Right cardiac atrium (tissue), 5 donors: ENCODE measurements around the gene FGB. TPM values are rescaled to one million over a fixed set of nuclear protein-coding genes. Genes with fewer than 3 reads are reported as not detected.

ENCODE experiments used
- ATAC-seq, 2 donors: fragments of 200-7000 bp; cut with Tn5 transposase; one replicate each; pipeline versions ENCODE4 v1.8.0 to v1.9.1; 2020; ENCODE audit warnings: moderate library complexity in 2 of 2, mild to moderate bottlenecking in 1 of 2
- DNase-seq, 3 donors: peaks; one replicate each; pipeline ENCODE4 v3.0.0-alpha.2; 2020
- H3K27ac ChIP-seq: one replicate; pipeline ENCODE4 v1.5.1; 2013; ENCODE audit warnings: mild to moderate bottlenecking, low read length, control low read depth, moderate library complexity
- H3K27me3 ChIP-seq: one replicate; pipeline ENCODE4 v1.6.1; 2013; ENCODE audit not compliant: control insufficient read depth, insufficient read depth
- H3K4me1 ChIP-seq: one replicate; pipeline ENCODE4 v1.6.1; 2013; ENCODE audit warnings: low read length; ENCODE audit not compliant: control insufficient read depth, insufficient read depth
- H3K4me3 ChIP-seq: one replicate; pipeline ENCODE4 v1.5.1; 2013; ENCODE audit warnings: low read length, control low read depth
- H3K9me3 ChIP-seq: one replicate; pipeline ENCODE4 v1.6.1; 2013; ENCODE audit warnings: low read length; ENCODE audit not compliant: control insufficient read depth
- whole genome bisulfite sequencing: extraction: QIAGEN DNeasy Blood & Tissue Kit; methylation state at CpG from one replicate; pipeline ENCODE4 v1.1.7; 2013; 5-methylcytosine and 5-hydroxymethylcytosine counted together
- intact Hi-C, 4 donors: fragments of 100-400 bp; cut with DNase I; formaldehyde crosslinking; loops; one replicate each; pipeline versions ENCODE4 v1.11.0 to v1.14.0; 2022 to 2023
- polyA plus RNA-seq: library from polyadenylated mRNA; stranded (reverse); fragments of 200-250 nt; gene quantifications from one replicate; pipeline ENCODE4 v1.2.3, GENCODE V29; 2013
- total RNA-seq, 4 donors: library from RNA; stranded (reverse); fragmentation: NEBNext Ultra II Directional; extraction: Animal tissue kit (Norgen Biotek cat#: 25700); gene quantifications; one replicate each; pipeline ENCODE4 v1.2.1, GENCODE V29; 2021
- donor health status: healthy with polysubstance abuse.
- donor health status: DM: no; HTN: yes; CAD: no.
- donor health status: DM: no; HTN: no; CAD: no.
- donor health status: DM: no; HTN: yes; CAD: no; lungs with severe emphysema.
- donor health status: DM: yes; HTN: yes; CAD: no.

Gene FGB
- total and polyA plus RNA-seq, 5 donors, result 0.38 to 1.8 TPM; not detected in 3

DNA sequence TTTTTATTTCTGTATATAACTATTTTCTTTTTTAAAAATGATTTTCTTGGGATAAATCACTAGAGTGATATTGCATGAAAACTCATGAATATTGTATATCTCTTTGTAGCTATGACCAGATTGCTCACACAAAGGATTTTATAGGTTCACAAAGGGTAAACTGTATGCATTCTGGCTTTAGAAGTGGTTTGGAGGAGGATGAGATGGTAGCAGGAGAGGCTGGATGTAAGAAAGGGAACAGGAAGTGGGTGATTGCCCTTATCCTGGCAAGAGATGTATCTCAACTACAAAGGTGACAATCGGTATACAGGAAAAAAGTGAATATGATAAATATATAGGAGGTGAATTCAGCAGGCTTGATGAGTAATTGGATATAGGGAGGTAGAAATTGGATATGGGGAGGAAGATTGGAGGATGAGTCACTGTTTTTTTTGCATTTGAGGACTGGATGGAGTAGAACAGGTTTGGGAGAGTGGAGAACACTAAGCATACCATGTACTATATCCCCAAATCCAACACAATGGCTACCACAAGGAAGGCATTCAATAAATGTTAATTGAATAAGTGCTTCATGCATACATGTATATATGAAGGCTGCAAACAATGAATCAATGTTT lies 39.7 kb downstream of the FGB start:
- Histone ChIP-seq H3K27ac (no peak overlapping the region), H3K27me3 (no peaks in the 10 kb centered on the region), H3K4me1 (no peaks in the 10 kb centered on the region), H3K9me3 (no peaks in the 10 kb centered on the region), H3K4me3 (no peak overlapping the region)
- DNase-seq (no peak), ATAC-seq (no peak)
- 49% methylated on average over 1 of the region's 1 CpG for WGBS
- intact Hi-C loops, result no loop called here

DNA sequence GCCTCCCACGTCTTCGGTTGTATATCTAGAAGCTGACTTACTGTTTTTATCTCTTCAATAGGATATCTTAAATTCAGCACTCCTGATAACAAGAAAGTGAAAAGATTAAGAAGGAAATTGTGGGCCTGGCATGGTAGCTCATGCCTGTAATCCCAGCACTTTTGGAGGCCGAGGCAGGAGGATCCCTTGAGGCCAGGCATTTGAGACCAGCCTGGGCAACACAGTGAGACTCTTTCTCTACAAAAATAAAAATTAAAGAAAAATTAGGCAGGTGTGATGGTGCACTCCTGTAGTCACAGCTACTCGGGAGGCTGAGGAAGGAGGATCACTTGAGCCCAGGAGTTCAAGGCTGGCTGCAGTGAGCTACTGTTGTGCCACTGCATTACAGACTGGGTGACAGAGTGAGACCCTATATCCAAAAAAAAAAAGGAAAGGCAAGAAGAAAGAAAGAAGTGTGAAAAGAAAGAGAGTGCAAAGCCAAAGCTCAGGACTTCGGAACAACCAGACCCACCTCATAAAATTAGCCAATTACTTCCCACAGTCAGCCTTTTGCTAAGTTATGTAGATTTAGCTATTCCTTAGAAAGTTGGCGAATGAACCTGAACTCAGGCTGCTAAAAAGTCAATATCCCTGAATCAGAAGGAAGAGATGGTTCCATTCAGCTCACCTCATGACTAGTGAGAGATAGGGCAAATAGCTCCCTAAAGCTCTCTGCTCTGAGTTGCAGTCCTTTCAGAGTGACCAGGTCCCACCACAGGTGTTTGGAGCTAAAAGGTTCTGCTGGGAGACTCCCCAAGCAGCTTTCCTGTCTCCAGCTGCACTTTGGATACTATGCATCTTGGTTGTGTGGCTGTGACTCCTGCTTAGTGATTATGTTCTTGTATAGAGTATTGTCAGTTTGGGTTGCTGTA lies 40.5 kb downstream of the FGB start:
- WGBS, result 83% methylated on average over 6 of the region's 6 CpGs
- DNase-seq (no peak), ATAC-seq (no peak)
- Histone ChIP-seq H3K4me3 (no peak overlapping the region), H3K27me3 (peaks cover under 1% of the 10 kb centered on the region), H3K9me3 (no peaks in the 10 kb centered on the region), H3K4me1 (no peaks in the 10 kb centered on the region), H3K27ac (no peak overlapping the region)
- intact Hi-C loops, result no loop called here

DNA sequence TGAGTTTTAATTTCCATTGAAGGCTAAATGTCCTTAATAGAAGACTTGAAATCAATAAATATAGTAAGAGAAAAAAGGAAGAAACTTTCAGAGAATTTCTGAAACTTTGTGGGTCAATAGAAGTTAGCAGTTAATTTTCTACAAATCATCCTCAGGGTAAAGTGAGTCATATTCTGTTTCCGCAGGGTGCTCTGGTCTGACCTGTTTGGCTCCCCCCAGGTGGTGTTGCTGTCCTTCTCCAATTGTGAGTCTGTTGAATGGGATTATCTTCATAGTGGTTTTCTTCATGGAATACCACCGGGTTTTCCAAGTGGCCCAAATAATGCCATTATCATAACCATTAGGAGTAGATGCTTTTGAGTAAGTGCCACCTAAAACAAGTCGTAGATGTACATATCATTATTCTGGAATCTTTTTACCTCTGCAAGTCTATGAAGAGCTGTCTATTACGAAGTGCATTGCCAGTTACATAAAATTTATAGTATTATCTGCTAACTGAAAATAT lies 41.9 kb downstream of the FGB start:
- H3K9me3 ChIP-seq, result no peaks in the 10 kb centered on the region
- no peaks in the 10 kb centered on the region for H3K4me1 ChIP-seq
- DNase-seq, result no peak
- no peak overlapping the region for H3K4me3 ChIP-seq
- no peak for ATAC-seq
- peaks cover 4% of the 10 kb centered on the region for H3K27me3 ChIP-seq
- intact Hi-C loops, result no loop called here
- WGBS, result 80% methylated on average over 4 of the region's 4 CpGs
- H3K27ac ChIP-seq, result no peak overlapping the region

DNA sequence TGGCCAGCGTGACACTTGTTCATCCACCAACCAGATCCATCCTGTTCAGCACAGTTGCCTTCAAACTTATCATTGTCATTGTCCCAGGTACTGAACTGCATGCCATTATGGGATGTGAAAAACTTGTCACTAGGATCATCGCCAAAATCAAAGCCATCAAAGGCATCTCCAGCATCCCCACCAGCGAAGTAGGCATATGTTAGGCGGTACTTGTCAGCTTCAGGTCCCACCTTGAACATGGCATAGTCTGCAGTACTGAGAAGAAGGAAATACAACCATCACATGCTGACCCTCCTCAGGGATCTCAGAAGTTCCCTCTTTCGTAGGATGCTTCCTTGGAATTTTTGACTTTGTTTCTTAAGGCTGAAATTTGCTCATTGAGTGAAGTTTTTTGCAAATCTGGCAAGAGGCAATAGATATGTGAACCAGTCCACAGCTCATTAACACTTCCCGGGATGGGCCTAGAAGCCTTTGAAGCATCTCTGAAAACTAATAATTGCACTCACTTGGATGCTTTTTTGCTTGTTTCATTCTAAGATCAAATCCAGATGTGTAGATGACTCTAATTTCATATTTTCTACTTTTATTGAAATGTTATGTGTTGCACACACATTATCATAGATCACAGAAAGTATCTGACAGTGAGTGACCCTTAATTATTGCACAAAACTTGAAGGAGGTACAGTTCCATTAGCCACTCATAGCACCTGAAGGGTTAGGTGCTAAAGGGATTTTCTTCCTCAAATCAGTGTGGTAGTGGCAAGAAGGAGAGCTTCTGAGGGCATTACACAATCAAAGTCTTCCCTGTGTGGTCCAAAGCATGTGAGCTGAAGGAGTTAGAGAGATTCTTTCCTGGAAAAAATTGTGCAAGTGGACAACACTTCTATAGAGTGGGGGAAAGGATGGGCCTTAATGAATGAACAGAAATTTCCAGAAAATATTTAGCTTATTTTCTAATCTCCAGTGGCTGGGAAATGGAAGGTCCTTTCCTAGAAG lies 44.2 kb downstream of the FGB start:
- intact Hi-C loops, result no loop called here
- ATAC-seq (no peak), DNase-seq (no peak)
- Histone ChIP-seq H3K27me3 (peaks cover 4% of the 10 kb centered on the region), H3K27ac (no peak overlapping the region), H3K4me3 (no peak overlapping the region), H3K9me3 (no peaks in the 10 kb centered on the region), H3K4me1 (no peaks in the 10 kb centered on the region)
- 79% methylated on average over 6 of the region's 6 CpGs for WGBS

DNA sequence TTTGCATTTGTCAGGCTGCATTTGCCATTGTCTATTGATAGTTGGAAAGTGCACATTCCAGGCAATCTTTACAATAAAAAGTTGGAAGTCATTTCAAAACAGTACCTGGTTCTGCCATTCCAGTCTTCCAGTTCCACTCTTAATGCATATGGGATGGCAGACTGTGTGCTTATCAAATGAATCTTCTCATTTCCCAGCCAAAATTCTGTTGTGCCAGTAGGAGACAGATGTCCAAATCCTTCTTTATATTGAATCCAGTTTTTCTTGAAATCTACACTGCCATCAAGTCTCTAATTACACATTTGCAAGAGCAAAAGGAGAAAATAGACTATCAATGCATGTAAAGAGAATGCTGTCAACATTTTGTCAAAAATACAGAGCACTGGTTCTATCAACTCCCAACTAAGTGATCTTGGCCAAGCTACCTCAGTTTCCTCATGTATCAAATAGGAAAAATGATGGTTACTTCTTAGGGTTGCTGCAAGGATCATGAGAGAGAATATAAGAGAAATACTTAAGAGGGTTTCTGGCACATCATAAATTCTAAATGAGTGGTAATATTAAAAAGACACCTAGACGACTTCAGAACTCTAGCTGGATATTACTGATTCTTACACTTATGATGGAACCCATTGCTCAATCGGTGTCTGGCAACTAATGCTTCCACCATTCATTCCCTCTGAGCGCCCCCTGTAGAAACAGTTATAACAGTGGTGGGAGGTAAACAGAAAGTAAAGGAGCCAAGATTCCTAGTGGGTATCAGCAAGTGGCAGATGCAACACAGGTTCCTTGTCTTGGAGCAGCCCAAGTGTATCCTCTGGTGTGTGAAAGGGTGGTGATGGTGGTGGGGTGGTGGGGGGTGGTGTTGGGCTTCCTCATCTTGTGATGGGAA lies 45.8 kb downstream of the FGB start:
- no peak for ATAC-seq
- no peaks in the 10 kb centered on the region for H3K4me1 ChIP-seq
- 76% methylated on average over 3 of the region's 3 CpGs for WGBS
- peaks cover 4% of the 10 kb centered on the region for H3K27me3 ChIP-seq
- H3K9me3 ChIP-seq, result no peaks in the 10 kb centered on the region
- no peak for DNase-seq
- no peak overlapping the region for H3K27ac ChIP-seq
- H3K4me3 ChIP-seq, result no peak overlapping the region
- intact Hi-C loops, result no loop called here

DNA sequence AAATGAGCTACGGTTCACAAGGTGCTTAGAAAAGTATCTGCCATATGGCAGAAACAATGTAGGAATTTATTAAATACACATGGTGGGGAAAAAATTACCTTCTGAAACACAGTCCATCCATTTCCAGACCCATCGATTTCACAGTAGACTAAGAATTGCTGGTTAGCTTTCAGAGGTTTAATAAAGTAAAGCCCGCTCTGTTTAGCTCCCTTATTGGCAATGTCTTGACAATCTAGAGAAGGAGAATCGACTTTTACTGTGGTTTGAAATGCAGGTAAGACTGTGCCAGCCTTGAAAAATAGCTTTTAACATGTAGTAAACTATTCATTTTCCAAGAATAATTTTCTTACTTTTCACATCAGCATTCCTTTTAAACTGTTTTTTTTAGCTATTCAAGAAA lies 46.7 kb downstream of the FGB start:
- no peak overlapping the region for H3K27ac ChIP-seq
- intact Hi-C loops, result no loop called here
- no peaks in the 10 kb centered on the region for H3K9me3 ChIP-seq
- 83% methylated on average over 4 of the region's 4 CpGs for WGBS
- no peak overlapping the region for H3K4me3 ChIP-seq
- H3K27me3 ChIP-seq, result peaks cover 4% of the 10 kb centered on the region
- H3K4me1 ChIP-seq, result no peaks in the 10 kb centered on the region
- ATAC-seq (no peak), DNase-seq (no peak)

DNA sequence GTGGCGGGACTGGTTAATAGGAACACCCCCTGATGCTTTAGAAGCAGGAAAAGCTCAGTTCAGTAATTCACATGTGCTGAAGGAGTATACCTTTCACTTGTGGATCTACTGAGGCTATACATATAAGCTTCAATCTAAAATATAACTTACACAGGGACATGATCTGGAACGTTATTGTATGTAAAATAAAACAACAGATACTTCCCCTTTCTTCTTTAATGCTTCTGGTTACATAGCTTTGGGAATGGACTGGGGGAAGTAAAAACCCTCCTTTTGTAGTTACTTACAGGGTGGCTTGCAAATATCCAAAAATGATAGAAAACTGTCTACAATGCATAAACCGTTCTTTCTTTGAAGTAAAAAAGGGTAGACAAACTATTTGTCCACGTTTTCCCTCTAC lies 47.8 kb downstream of the FGB start:
- no peaks in the 10 kb centered on the region for H3K9me3 ChIP-seq
- H3K27ac ChIP-seq, result no peak overlapping the region
- DNase-seq (no peak), ATAC-seq (no peak)
- H3K27me3 ChIP-seq, result peaks cover 4% of the 10 kb centered on the region
- intact Hi-C loops, result no loop called here
- H3K4me1 ChIP-seq, result no peaks in the 10 kb centered on the region
- 50% methylated on average over 4 of the region's 4 CpGs for WGBS
- no peak overlapping the region for H3K4me3 ChIP-seq

DNA sequence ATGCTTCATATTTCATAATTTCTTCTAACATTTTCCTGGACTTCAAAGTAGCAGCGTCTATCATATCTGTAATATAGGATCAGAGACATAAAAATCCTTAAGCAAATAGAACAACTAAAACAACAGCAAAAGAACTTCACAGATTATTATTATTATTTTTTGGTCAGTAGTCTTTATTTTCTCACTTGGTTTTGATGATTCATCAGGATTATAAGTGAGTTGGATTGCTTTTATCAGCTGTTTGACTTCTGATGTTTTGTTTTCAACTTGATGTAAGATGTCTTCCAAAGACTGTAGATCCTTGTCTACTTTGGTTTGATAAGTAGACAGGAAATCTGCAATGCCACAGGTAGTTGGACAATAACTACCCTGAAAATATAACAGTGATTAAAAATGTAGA lies 49.0 kb downstream of the FGB start:
- ATAC-seq (no peak), DNase-seq (no peak)
- 79% methylated on average over 1 of the region's 1 CpG for WGBS
- H3K27me3 ChIP-seq, result peaks cover 4% of the 10 kb centered on the region
- H3K4me1 ChIP-seq, result no peaks in the 10 kb centered on the region
- no peaks in the 10 kb centered on the region for H3K9me3 ChIP-seq
- no peak overlapping the region for H3K27ac ChIP-seq
- H3K4me3 ChIP-seq, result no peak overlapping the region
- intact Hi-C loops, result no loop called here

DNA sequence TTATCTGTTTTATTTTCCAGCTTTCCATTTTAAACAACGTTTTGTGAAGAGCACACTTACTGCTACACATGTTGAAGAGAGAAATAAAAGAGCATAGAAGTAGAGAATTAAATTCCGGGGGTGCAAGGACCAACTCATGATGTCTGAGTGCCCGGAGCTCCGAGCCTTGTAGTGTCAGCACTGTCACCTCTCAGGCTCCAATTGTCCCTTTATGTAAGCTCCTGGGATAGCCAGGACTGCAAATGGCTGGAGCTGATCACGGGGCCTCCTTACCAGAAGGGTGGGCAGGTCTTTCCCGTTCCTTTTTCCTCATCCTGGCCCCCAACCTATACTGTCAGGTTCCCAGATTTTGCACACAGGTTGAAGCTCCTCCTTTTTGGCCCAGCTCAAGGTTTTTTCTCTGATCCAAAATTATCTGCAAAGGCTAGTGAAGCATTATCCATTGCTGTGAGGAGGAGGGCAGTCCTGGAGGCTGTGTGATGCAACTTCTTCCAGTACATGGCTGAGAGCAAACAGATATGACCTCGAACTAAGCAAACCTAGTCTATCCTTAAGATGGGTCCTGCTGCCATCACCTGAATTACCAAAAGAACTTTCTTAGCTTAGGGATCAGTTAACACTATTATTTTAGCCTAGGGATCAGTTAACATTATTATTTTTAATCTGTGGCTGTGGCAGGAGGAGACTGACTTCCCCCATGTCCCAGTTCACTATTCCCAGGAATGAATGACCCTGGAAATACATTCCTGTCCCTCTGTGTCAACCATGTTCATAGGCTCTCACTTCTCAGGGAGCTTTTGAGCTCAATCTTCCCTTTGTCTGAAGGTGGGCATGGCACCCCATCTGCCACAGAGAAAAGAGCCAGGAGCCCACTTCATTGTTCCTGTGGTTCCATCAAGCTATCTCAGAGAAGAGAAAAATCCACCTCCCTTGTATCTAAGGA lies 49.9 kb downstream of the FGB start, which contains the start of gene FGG:
TSS of gene FGG (minus strand) at position 185 of the 943 bp plus-strand sequence. CDS start at position 138, 47 bp downstream.
- Histone ChIP-seq H3K4me1 (no peaks in the 10 kb centered on the region), H3K27ac (no peak within 1 kb of the TSS), H3K4me3 (no peak within 1 kb of the TSS), H3K9me3 (no peaks in the 10 kb centered on the region), H3K27me3 (peaks cover 4% of the 10 kb centered on the region)
- ATAC-seq, result no peak
- no peak for DNase-seq
- WGBS, result 69% methylated on average over 7 of the region's 7 CpGs
- intact Hi-C loops, result no loop called here
